ENCODE measurements around the gene PSMD1. TPM values are rescaled to one million over a fixed set of nuclear protein-coding genes. Genes with fewer than 3 reads are reported as not detected.

PSMD1 gene
- total and polyA plus RNA-seq, 2 experiments from 2014 or later: 148 to 177 TPM

DNA sequence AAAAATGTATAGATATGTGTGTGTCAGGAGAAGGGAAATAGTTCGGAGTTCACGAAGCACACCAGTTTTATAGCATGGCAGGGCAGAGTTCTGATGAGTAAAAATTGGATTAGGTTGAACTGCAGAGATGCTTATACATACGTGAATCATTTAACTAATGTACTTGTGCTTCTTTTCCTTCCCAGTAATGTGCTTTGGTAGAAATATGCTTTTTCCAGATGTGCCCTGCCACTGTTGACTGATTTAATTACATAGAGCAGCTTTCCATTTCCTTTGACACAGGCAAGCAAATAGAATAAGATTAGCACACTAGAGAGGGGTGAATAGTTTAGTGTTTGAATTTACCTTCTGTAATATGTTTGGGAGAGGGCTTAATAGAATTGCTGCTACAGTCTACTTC is 112.8 kb downstream of the PSMD1 start:
- TF ChIP-seq, protein P1, sequence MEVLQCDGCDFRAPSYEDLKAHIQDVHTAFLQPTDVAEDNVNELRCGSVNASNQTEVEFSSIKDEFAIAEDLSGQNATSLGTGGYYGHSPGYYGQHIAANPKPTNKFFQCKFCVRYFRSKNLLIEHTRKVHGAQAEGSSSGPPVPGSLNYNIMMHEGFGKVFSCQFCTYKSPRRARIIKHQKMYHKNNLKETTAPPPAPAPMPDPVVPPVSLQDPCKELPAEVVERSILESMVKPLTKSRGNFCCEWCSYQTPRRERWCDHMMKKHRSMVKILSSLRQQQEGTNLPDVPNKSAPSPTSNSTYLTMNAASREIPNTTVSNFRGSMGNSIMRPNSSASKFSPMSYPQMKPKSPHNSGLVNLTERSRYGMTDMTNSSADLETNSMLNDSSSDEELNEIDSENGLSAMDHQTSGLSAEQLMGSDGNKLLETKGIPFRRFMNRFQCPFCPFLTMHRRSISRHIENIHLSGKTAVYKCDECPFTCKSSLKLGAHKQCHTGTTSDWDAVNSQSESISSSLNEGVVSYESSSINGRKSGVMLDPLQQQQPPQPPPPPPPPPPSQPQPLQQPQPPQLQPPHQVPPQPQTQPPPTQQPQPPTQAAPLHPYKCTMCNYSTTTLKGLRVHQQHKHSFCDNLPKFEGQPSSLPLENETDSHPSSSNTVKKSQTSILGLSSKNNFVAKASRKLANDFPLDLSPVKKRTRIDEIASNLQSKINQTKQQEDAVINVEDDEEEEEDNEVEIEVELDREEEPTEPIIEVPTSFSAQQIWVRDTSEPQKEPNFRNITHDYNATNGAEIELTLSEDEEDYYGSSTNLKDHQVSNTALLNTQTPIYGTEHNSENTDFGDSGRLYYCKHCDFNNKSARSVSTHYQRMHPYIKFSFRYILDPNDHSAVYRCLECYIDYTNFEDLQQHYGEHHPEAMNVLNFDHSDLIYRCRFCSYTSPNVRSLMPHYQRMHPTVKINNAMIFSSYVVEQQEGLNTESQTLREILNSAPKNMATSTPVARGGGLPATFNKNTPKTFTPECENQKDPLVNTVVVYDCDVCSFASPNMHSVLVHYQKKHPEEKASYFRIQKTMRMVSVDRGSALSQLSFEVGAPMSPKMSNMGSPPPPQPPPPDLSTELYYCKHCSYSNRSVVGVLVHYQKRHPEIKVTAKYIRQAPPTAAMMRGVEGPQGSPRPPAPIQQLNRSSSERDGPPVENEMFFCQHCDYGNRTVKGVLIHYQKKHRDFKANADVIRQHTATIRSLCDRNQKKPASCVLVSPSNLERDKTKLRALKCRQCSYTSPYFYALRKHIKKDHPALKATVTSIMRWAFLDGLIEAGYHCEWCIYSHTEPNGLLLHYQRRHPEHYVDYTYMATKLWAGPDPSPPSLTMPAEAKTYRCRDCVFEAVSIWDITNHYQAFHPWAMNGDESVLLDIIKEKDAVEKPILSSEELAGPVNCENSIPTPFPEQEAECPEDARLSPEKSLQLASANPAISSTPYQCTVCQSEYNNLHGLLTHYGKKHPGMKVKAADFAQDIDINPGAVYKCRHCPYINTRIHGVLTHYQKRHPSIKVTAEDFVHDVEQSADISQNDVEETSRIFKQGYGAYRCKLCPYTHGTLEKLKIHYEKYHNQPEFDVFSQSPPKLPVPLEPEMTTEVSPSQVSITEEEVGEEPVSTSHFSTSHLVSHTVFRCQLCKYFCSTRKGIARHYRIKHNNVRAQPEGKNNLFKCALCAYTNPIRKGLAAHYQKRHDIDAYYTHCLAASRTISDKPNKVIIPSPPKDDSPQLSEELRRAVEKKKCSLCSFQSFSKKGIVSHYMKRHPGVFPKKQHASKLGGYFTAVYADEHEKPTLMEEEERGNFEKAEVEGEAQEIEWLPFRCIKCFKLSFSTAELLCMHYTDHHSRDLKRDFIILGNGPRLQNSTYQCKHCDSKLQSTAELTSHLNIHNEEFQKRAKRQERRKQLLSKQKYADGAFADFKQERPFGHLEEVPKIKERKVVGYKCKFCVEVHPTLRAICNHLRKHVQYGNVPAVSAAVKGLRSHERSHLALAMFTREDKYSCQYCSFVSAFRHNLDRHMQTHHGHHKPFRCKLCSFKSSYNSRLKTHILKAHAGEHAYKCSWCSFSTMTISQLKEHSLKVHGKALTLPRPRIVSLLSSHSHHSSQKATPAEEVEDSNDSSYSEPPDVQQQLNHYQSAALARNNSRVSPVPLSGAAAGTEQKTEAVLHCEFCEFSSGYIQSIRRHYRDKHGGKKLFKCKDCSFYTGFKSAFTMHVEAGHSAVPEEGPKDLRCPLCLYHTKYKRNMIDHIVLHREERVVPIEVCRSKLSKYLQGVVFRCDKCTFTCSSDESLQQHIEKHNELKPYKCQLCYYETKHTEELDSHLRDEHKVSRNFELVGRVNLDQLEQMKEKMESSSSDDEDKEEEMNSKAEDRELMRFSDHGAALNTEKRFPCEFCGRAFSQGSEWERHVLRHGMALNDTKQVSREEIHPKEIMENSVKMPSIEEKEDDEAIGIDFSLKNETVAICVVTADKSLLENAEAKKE (CRISPR knock-in tag; IDR thresholded peaks at IDR 0.05): no peak
- TF ChIP-seq STAT1 (IDR thresholded peaks at IDR 0.05; ENCODE audit: unreplicated experiment): no peak
- TF ChIP-seq EZH2phosphoT487 (IDR thresholded peaks at IDR 0.05; ENCODE audit: unreplicated experiment): no peak
- Mint-ChIP-seq H3K36me3 (ENCODE audit: low read depth) (peaks cover 66% of the 10 kb centered on the region), H3K4me1 (no peaks in the 10 kb centered on the region), H3K4me3 (no peak overlapping the region), H3K27me3 (ENCODE audit: insufficient read depth, low read depth, poor library complexity) (no peaks in the 10 kb centered on the region), H3K9me3 (no peaks in the 10 kb centered on the region), H3K27ac (no peak overlapping the region)
- Histone ChIP-seq H3K4me3 (no peak overlapping the region), H3K9me2 (ENCODE audit: insufficient read depth) (no peaks in the 10 kb centered on the region), H3K79me2 (replicated peaks; ENCODE audit: insufficient read depth) (no peaks in the 10 kb centered on the region), H3K27ac (ENCODE audit: low read depth) (peak overlapping the region; percentile 67; the same call in 1 of the 2 replicates), H3K4me1 (ENCODE audit: insufficient read depth) (peaks cover 2% of the 10 kb centered on the region), H3K36me3 (ENCODE audit: insufficient read depth) (peaks cover 23% of the 10 kb centered on the region; the same call in 1 of the 2 replicates), H3K27me3 (ENCODE audit: insufficient read depth) (no peaks in the 10 kb centered on the region), H2AFZ (no peak overlapping the region), H4K20me1 (replicated peaks; ENCODE audit: insufficient read depth) (no peaks in the 10 kb centered on the region; the same call in 1 of the 2 replicates), H3K4me2 (no peak overlapping the region), H3F3A (replicated peaks; ENCODE audit: low read depth) (0 out of 2 replicates have a peak, but pooled peaks cover 3% of the 10 kb centered on the region)
- no peak for DNase-seq (ENCODE audit: low spot score)
- ATAC-seq: no peak

DNA sequence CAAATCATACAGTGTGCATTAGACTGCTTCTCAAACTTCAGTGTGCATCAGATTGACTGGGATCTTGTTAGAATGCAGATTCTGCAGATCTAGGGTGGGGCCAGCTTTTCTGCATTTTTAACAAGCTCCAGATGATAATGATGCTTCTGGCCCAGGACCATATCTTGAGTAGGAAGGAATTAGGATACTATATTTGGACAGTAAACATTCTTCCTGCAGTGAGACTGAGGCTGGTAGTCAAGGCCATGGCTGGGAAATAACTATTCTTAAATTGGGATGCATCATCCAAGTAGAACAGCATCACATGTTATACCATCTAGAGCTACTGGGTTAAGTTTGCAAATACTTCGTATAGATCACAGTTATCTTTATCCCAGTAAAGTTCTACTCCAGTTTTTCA is 113.4 kb downstream of the PSMD1 start:
- Mint-ChIP-seq H3K4me3 (no peak overlapping the region), H3K36me3 (ENCODE audit: low read depth) (peaks cover 67% of the 10 kb centered on the region), H3K27ac (no peak overlapping the region), H3K9me3 (no peaks in the 10 kb centered on the region), H3K27me3 (ENCODE audit: insufficient read depth, low read depth, poor library complexity) (peaks cover 4% of the 10 kb centered on the region), H3K4me1 (no peaks in the 10 kb centered on the region)
- H3K36me3 ChIP-seq (ENCODE audit: insufficient read depth): peaks cover 23% of the 10 kb centered on the region; the same call in 1 of the 2 replicates
- no peaks in the 10 kb centered on the region; the same call in 1 of the 2 replicates for H4K20me1 ChIP-seq (replicated peaks; ENCODE audit: insufficient read depth)
- no peak overlapping the region for H2AFZ ChIP-seq
- H3K4me2 ChIP-seq: no peak overlapping the region
- no peak overlapping the region for H3K27ac ChIP-seq (ENCODE audit: low read depth)
- ATAC-seq (no peak), DNase-seq (ENCODE audit: low spot score) (no peak)
- H3K27me3 ChIP-seq (ENCODE audit: insufficient read depth): no peaks in the 10 kb centered on the region
- H3K4me3 ChIP-seq: no peak overlapping the region
- 0 out of 2 replicates have a peak, but pooled peaks cover 3% of the 10 kb centered on the region for H3F3A ChIP-seq (replicated peaks; ENCODE audit: low read depth)
- H3K4me1 ChIP-seq (ENCODE audit: insufficient read depth): no peaks in the 10 kb centered on the region
- no peaks in the 10 kb centered on the region for H3K9me2 ChIP-seq (ENCODE audit: insufficient read depth)
- no peaks in the 10 kb centered on the region for H3K79me2 ChIP-seq (replicated peaks; ENCODE audit: insufficient read depth)
- TF ChIP-seq EZH2phosphoT487 (IDR thresholded peaks at IDR 0.05; ENCODE audit: unreplicated experiment) (no peak), ZNF114 (CRISPR knock-in tag; IDR thresholded peaks at IDR 0.05) (no peak), EZH2 (IDR thresholded peaks at IDR 0.05; ENCODE audit: low read depth, unreplicated experiment) (no peak), CREB1 (CRISPR knock-in tag; IDR thresholded peaks at IDR 0.05; ENCODE audit: low read depth) (no peak), NANOG (IDR thresholded peaks at IDR 0.05; ENCODE audit: borderline replicate concordance) (no peak), ZNF331 (CRISPR knock-in tag; IDR thresholded peaks at IDR 0.05; ENCODE audit: low read depth) (no peak), POLR2AphosphoS5 (IDR thresholded peaks at IDR 0.05; ENCODE audit: low read depth) (no peak)
- TF ChIP-seq, protein P2, sequence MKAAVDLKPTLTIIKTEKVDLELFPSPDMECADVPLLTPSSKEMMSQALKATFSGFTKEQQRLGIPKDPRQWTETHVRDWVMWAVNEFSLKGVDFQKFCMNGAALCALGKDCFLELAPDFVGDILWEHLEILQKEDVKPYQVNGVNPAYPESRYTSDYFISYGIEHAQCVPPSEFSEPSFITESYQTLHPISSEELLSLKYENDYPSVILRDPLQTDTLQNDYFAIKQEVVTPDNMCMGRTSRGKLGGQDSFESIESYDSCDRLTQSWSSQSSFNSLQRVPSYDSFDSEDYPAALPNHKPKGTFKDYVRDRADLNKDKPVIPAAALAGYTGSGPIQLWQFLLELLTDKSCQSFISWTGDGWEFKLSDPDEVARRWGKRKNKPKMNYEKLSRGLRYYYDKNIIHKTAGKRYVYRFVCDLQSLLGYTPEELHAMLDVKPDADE (IDR thresholded peaks at IDR 0.05): no peak
- TF ChIP-seq, protein P3, sequence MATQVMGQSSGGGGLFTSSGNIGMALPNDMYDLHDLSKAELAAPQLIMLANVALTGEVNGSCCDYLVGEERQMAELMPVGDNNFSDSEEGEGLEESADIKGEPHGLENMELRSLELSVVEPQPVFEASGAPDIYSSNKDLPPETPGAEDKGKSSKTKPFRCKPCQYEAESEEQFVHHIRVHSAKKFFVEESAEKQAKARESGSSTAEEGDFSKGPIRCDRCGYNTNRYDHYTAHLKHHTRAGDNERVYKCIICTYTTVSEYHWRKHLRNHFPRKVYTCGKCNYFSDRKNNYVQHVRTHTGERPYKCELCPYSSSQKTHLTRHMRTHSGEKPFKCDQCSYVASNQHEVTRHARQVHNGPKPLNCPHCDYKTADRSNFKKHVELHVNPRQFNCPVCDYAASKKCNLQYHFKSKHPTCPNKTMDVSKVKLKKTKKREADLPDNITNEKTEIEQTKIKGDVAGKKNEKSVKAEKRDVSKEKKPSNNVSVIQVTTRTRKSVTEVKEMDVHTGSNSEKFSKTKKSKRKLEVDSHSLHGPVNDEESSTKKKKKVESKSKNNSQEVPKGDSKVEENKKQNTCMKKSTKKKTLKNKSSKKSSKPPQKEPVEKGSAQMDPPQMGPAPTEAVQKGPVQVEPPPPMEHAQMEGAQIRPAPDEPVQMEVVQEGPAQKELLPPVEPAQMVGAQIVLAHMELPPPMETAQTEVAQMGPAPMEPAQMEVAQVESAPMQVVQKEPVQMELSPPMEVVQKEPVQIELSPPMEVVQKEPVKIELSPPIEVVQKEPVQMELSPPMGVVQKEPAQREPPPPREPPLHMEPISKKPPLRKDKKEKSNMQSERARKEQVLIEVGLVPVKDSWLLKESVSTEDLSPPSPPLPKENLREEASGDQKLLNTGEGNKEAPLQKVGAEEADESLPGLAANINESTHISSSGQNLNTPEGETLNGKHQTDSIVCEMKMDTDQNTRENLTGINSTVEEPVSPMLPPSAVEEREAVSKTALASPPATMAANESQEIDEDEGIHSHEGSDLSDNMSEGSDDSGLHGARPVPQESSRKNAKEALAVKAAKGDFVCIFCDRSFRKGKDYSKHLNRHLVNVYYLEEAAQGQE (IDR thresholded peaks at IDR 0.05; ENCODE audit: unreplicated experiment): no peak

All from GM23338 (cell line).